Endothelial cell (in vitro differentiated cells): ENCODE data around the gene PCARE. TPM values are rescaled to one million over a fixed set of nuclear protein-coding genes. Genes with fewer than 3 reads are reported as not detected.

ENCODE experiments used
- DNase-seq: peaks from one replicate; pipeline ENCODE4 v3.0.0; 2021; ENCODE audit warnings: low spot score
- H3K27ac Mint-ChIP-seq: one replicate; pipeline ENCODE4 v1.8.0; 2021; ENCODE audit warnings: mixed read lengths, inconsistent platforms; ENCODE audit not compliant: unreplicated experiment
- H3K27me3 Mint-ChIP-seq: one replicate; pipeline ENCODE4 v1.8.0; 2021; ENCODE audit warnings: mild to moderate bottlenecking, moderate library complexity, mixed read lengths, inconsistent platforms; ENCODE audit not compliant: unreplicated experiment
- H3K36me3 Mint-ChIP-seq: one replicate; pipeline ENCODE4 v1.8.0; 2021; ENCODE audit warnings: mild to moderate bottlenecking, low read depth, mixed read lengths, inconsistent platforms; ENCODE audit not compliant: unreplicated experiment
- H3K4me1 Mint-ChIP-seq: one replicate; pipeline ENCODE4 v1.8.0; 2021; ENCODE audit warnings: mild to moderate bottlenecking, mixed read lengths, inconsistent platforms; ENCODE audit not compliant: unreplicated experiment
- H3K4me3 Mint-ChIP-seq: one replicate; pipeline ENCODE4 v1.8.0; 2021; ENCODE audit warnings: mild to moderate bottlenecking, mixed read lengths, inconsistent platforms; ENCODE audit not compliant: unreplicated experiment
- H3K9me3 Mint-ChIP-seq: one replicate; pipeline ENCODE4 v1.8.0; 2021; ENCODE audit warnings: mixed read lengths, inconsistent platforms; ENCODE audit not compliant: unreplicated experiment
- long read RNA-seq: library from polyadenylated mRNA; unstranded; transcript quantifications from one replicate; pipeline ENCODE4 v2.0.0, GENCODE V29; 2020; ENCODE audit not compliant: unreplicated experiment
- total RNA-seq: library from RNA; stranded (reverse); fragmentation: NEBNext Ultra II Directional; extraction: Animal tissue kit (Norgen Biotek cat#: 25700); gene quantifications from one replicate; pipeline ENCODE4 v1.2.1, GENCODE V29; 2021; ENCODE audit not compliant: unreplicated experiment
- TF ChIP-seq, protein P1 (sequence below): fragments of 200-600 bp; sonication (generic); IDR thresholded peaks from one replicate; pipeline ENCODE4 v1.5.0; 2021; ENCODE audit warnings: antibody characterized with exemption; ENCODE audit not compliant: unreplicated experiment

Gene PCARE
- total RNA-seq: not detected
- long read RNA-seq: 0 reads

DNA sequence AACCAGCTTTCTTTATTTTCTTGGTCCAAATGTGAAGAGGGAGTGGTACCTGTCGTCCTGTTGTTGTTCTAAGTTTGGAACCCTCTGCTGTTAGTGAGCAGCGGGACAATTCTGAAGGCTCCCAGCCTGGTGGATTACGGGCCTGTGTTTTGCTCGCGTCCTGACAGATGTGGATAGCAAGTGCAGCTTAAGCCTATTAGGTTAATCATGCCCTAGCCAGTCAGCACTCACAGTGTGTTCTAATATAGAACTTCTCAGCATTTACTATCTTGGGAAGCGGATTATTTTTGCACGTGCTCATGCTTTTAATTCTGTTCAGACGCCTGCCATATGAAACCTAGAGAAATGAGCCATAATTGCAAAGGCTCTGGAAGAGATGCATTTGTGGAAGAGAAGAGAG, at the start of gene PCARE:
Gene PCARE (minus strand): TSS at position 113 of the 400 bp plus-strand sequence. CDS start 262 bp downstream, outside the sequence.
- Mint-ChIP-seq H3K27ac (no peak within 1 kb of the TSS), H3K4me1 (no peaks in the 10 kb centered on the region), H3K9me3 (no peaks in the 10 kb centered on the region), H3K36me3 (no peaks in the 10 kb centered on the region), H3K27me3 (peaks cover 4% of the 10 kb centered on the region), H3K4me3 (no peak within 1 kb of the TSS)
- TF ChIP-seq, protein P1, sequence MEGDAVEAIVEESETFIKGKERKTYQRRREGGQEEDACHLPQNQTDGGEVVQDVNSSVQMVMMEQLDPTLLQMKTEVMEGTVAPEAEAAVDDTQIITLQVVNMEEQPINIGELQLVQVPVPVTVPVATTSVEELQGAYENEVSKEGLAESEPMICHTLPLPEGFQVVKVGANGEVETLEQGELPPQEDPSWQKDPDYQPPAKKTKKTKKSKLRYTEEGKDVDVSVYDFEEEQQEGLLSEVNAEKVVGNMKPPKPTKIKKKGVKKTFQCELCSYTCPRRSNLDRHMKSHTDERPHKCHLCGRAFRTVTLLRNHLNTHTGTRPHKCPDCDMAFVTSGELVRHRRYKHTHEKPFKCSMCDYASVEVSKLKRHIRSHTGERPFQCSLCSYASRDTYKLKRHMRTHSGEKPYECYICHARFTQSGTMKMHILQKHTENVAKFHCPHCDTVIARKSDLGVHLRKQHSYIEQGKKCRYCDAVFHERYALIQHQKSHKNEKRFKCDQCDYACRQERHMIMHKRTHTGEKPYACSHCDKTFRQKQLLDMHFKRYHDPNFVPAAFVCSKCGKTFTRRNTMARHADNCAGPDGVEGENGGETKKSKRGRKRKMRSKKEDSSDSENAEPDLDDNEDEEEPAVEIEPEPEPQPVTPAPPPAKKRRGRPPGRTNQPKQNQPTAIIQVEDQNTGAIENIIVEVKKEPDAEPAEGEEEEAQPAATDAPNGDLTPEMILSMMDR: no peak
- no peak for DNase-seq

DNA sequence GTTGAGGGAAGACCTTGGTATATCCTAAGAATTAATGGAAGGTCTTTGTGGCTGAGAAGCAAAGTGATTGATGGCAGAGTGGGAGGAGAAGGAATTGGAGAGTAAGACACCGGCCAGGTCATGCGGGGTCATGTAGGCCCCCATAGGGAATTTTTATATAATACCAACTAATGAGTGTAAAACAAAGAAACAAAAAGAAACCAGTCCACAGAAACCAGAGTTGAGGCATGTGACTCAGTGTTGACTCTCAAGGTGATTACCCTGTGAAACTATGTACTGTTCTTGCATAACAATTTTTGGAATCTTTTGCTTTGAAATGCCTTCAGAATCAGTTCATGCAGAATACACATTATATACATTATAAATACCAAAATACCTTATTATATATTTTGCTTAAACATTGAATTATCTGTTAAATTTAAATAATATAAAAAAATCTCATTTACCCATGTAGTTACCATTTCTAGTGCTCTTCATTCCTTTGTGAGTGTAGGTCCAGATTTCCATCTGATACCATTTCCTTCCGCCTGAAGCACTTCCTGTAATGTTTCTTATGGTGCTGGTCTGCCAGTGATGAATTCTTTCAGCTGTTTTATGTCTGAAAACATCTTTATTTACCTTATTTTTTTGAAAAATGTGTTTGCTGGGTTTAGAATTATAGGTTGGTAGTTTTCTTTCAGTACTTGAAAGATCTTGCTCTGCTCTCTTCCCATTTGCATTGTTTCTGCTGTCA, 49.5 kb upstream of the PCARE start:
- Mint-ChIP-seq H3K4me1 (no peaks in the 10 kb centered on the region), H3K36me3 (no peaks in the 10 kb centered on the region), H3K27ac (no peak overlapping the region), H3K4me3 (no peak overlapping the region), H3K9me3 (peaks cover 5% of the 10 kb centered on the region), H3K27me3 (peaks cover 1% of the 10 kb centered on the region)
- TF ChIP-seq, protein P1: no peak
- no peak for DNase-seq

DNA sequence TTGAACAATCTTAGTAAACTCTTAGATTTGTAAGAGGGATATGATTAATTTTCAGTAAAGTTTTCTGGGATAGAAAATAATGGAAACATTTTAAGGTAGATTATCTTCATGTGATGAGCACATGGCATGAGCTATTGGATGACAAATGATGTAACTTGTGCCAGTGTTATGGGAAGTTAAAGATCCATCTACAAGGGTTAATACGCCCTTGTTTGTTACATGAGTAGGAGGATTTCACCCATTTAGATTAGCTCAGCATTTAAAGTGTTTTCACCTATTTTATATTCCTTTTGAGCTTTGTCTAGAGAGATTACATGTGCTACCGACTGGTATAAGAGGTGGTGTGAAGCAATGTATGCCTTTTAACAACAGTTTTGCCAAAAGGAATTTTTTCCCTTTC, 46.5 kb upstream of the PCARE start:
- peaks cover 5% of the 10 kb centered on the region for H3K27me3 Mint-ChIP-seq
- no peak for DNase-seq
- no peaks in the 10 kb centered on the region for H3K36me3 Mint-ChIP-seq
- no peak overlapping the region for H3K27ac Mint-ChIP-seq
- no peak overlapping the region for H3K4me3 Mint-ChIP-seq
- H3K9me3 Mint-ChIP-seq: peaks cover 5% of the 10 kb centered on the region
- H3K4me1 Mint-ChIP-seq: no peaks in the 10 kb centered on the region
- TF ChIP-seq, protein P1: no peak

DNA sequence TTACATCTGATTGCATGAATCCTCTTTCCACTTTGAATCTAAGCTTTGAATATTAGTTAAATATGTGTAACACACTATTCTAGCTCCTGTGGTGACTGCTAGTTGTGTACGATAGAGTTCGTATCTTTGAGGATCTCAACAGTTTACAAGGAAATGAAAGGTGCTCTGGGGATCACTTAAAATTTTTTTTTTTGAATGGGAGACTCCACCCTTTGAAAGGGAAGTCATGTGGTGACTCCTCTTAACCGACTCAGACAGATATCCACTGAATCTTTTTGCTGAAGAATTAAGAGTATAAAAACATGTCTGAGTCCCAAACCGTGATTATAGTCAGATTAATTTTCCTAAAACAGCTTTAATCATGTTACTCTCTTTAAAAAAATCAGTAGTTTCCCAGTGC, 44.9 kb upstream of the PCARE start:
- no peak for DNase-seq
- peaks cover 13% of the 10 kb centered on the region for H3K27me3 Mint-ChIP-seq
- no peaks in the 10 kb centered on the region for H3K4me1 Mint-ChIP-seq
- no peak overlapping the region for H3K27ac Mint-ChIP-seq
- TF ChIP-seq, protein P1: no peak
- H3K4me3 Mint-ChIP-seq: no peak overlapping the region
- H3K36me3 Mint-ChIP-seq: peaks cover 3% of the 10 kb centered on the region
- H3K9me3 Mint-ChIP-seq: peaks cover 5% of the 10 kb centered on the region

DNA sequence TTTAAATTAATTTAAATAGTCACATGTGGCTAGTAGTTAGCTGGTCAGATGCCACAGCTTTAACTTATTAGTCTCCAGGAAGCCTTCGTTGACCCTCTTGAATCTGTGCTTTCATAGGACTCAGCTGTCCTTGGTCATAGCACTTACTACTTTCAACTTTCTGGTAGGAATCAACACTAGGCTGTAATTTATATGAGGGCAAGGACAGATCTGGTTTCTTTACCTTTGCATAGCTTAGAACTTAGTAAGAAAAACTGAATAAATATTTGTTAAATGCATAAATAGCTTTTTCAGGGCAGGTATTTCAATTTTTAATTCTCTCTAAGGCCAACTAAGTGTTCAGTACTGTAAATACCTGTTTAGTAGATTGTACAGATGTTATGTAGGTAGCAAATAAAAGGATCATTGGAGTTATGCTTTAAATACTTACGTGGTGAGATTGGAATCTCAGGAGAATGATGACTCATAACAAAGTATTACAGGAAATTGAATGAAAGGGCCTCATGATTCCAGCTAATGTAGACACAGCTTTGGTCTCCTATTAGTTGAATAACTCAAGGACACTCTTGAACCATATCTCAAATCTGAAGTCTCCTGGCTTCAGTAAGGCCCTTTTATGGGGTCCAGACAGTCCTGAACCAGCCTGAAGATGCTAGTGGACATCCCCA, 43.4 kb upstream of the PCARE start:
- TF ChIP-seq, protein P1: no peak
- H3K9me3 Mint-ChIP-seq: no peaks in the 10 kb centered on the region
- no peak overlapping the region for H3K4me3 Mint-ChIP-seq
- H3K27me3 Mint-ChIP-seq: peaks cover 14% of the 10 kb centered on the region
- DNase-seq: no peak
- no peak overlapping the region for H3K27ac Mint-ChIP-seq
- peaks cover 3% of the 10 kb centered on the region for H3K36me3 Mint-ChIP-seq
- H3K4me1 Mint-ChIP-seq: no peaks in the 10 kb centered on the region
